Upper lobe of left lung (tissue), 4 donors: ENCODE data around the gene TRAPPC13.
"Not testable (repeated sequence)": the region's sequence is repeated elsewhere in the genome, so short reads cannot be mapped to it uniquely, and the experiment has no call there.

Experiments used
- POLR2A ChIP-seq, 4 donors: fragments of 450-650 bp; IDR thresholded peaks; one replicate each; pipeline ENCODE4 v1.5.1; 2016 to 2017; ENCODE audit warnings: antibody characterized with exemption in 4 of 4, mild to moderate bottlenecking in 2 of 4
- POLR2AphosphoS5 ChIP-seq, 2 donors: sonication (generic); formaldehyde crosslinking; IDR thresholded peaks; one replicate each; pipeline ENCODE4 v1.5.1; 2017; ENCODE audit warnings: antibody characterized with exemption in 2 of 2
- TF ChIP-seq, protein P1 (sequence below), 6 experiments: fragments of 450-650 bp in 4 of 6; fragments of 200-600 bp in 2 of 6; sonication (generic) in 2 of 6; IDR thresholded peaks; one replicate each; pipeline ENCODE4 v1.5.1; 2016 to 2019; ENCODE audit warnings: antibody characterized with exemption in 6 of 6

DNA sequence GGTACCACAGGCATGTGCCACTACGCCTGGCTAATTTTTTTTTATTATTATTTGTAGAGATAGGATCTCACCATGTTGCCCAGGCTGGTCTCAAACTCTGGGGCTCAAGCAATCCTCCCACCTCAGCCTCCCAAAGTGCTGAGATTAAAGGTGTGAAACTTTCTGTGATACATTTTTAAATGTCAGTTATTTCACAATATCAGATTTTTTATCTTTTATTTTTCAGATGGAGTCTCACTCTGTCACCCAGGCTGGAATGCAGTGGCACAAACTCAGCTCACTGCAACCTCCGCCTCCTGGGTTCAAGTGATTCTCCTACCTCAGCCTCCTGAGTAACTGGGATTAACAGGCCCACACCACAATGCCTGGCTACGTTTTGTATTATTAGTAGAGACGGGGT, 2.9 kb upstream of the TRAPPC13 start:
- TF ChIP-seq, protein P1, sequence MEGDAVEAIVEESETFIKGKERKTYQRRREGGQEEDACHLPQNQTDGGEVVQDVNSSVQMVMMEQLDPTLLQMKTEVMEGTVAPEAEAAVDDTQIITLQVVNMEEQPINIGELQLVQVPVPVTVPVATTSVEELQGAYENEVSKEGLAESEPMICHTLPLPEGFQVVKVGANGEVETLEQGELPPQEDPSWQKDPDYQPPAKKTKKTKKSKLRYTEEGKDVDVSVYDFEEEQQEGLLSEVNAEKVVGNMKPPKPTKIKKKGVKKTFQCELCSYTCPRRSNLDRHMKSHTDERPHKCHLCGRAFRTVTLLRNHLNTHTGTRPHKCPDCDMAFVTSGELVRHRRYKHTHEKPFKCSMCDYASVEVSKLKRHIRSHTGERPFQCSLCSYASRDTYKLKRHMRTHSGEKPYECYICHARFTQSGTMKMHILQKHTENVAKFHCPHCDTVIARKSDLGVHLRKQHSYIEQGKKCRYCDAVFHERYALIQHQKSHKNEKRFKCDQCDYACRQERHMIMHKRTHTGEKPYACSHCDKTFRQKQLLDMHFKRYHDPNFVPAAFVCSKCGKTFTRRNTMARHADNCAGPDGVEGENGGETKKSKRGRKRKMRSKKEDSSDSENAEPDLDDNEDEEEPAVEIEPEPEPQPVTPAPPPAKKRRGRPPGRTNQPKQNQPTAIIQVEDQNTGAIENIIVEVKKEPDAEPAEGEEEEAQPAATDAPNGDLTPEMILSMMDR (IDR thresholded peaks at IDR 0.05) = not testable (repeated sequence)
- TF ChIP-seq POLR2A, POLR2AphosphoS5 (IDR thresholded peaks at IDR 0.05): not testable (repeated sequence)
